Endothelial cell of umbilical vein (primary cell): ENCODE results near the gene SLC2A1. TPM values are rescaled to one million over a fixed set of nuclear protein-coding genes. Genes with fewer than 3 reads are reported as not detected.

Experiments
- BruUV-seq: library from RNA; stranded (reverse); fragments of 400-500 nt; replicated peaks from 2 replicates; lab custom pipeline; 2021; lab: Mats Ljungman, UMichigan
- CTCF ChIA-PET: fragments of 300-600, 350-600 bp; sonication (Branson Sonifier 250); formaldehyde crosslinking; loops from one replicate; lab custom pipeline; 2021; ENCODE audit warnings: antibody characterized with exemption, inconsistent platforms; lab: Charles Lee
- POLR2A ChIA-PET: fragments of 300-600, 350-600 bp; sonication (Branson Sonifier 250); formaldehyde crosslinking; loops from one replicate; lab custom pipeline; 2021; ENCODE audit warnings: antibody characterized with exemption, inconsistent platforms; lab: Charles Lee
- DNase-seq: peaks from one replicate; pipeline ENCODE4 v3.0.0-alpha.2; 2011; ENCODE audit warnings: low read depth, low spot score
- FAIRE-seq: peaks from 2 replicates; lab custom pipeline; 2011; peaks lifted over from hg19 to GRCh38; lab: Jason Lieb, UNC
- H2AFZ ChIP-seq: 2 replicates; pipeline ENCODE4 v1.6.0; 2012; ENCODE audit warnings: low read depth, low read length, control low read depth, inconsistent platforms
- H3K27ac ChIP-seq: 2 replicates; pipeline ENCODE4 v1.5.1; 2011; ENCODE audit warnings: low read depth, mild to moderate bottlenecking, control low read depth, low read length, moderate library complexity; ENCODE audit not compliant: insufficient read depth
- H3K27me3 ChIP-seq, 2 experiments: 2 replicates each; pipeline versions ENCODE4 v1.6.0 to v1.6.1; 2011; ENCODE audit warnings: low read length in 2 of 2, mixed read lengths in 1 of 2; ENCODE audit not compliant: control insufficient read depth in 2 of 2, insufficient read depth in 2 of 2
- H3K36me3 ChIP-seq, 2 experiments: 2 replicates in 1 of 2; 3 replicates in 1 of 2; pipeline ENCODE4 v1.5.1; 2011; ENCODE audit warnings: low read length in 2 of 2, mild to moderate bottlenecking in 1 of 2, moderate library complexity in 1 of 2; ENCODE audit not compliant: control insufficient read depth in 2 of 2, insufficient read depth in 2 of 2; ENCODE audit errors: extremely low read depth in 1 of 2
- H3K4me1 ChIP-seq: 3 replicates; pipeline ENCODE4 v1.5.1; 2011; ENCODE audit warnings: mild to moderate bottlenecking, low read length; ENCODE audit not compliant: control insufficient read depth, insufficient read depth; ENCODE audit errors: extremely low read depth
- H3K4me2 ChIP-seq: 2 replicates; pipeline ENCODE4 v1.6.1; 2011; ENCODE audit warnings: low read length, control low read depth, mixed read lengths; ENCODE audit not compliant: insufficient read depth
- H3K4me3 ChIP-seq, 3 experiments: fragments of 200-600 bp in 1 of 3; sonication (generic), shearing (Covaris generic) in 1 of 3; replicated peaks in 1 of 3; 2 replicates each; pipeline ENCODE4 v1.5.1; 2011 to 2016; ENCODE audit warnings: control low read depth in 3 of 3, low read length in 3 of 3, mild to moderate bottlenecking in 2 of 3, inconsistent platforms in 1 of 3, low read depth in 1 of 3, moderate library complexity in 1 of 3; ENCODE audit not compliant: insufficient read depth in 1 of 3
- H3K79me2 ChIP-seq: 2 replicates; pipeline ENCODE4 v1.6.0; 2012; ENCODE audit warnings: low read length, inconsistent platforms; ENCODE audit not compliant: control insufficient read depth, insufficient read depth
- H3K9ac ChIP-seq: replicated peaks from 2 replicates; pipeline ENCODE3; 2011; ENCODE audit warnings: low read length, control low read depth; ENCODE audit not compliant: insufficient read depth; ENCODE audit errors: extremely low read depth
- H3K9me1 ChIP-seq: replicated peaks from 3 replicates; pipeline ENCODE4 v1.6.0; 2011; ENCODE audit warnings: mild to moderate bottlenecking, low read length; ENCODE audit not compliant: control insufficient read depth, insufficient read depth; ENCODE audit errors: extremely low read depth
- H3K9me3 ChIP-seq: replicated peaks from 2 replicates; pipeline ENCODE4 v1.5.1; 2012; ENCODE audit warnings: low read length, inconsistent platforms; ENCODE audit not compliant: control insufficient read depth, insufficient read depth
- H4K20me1 ChIP-seq: replicated peaks from 2 replicates; pipeline ENCODE3; 2011; ENCODE audit warnings: mild to moderate bottlenecking, low read length; ENCODE audit not compliant: control insufficient read depth, insufficient read depth; ENCODE audit errors: extremely low read depth
- EZH2 ChIP-seq: IDR thresholded peaks from 2 replicates; pipeline ENCODE4 v1.6.1; 2012; ENCODE audit warnings: borderline replicate concordance, low read depth, mild to moderate bottlenecking, moderate library complexity, low read length, inconsistent platforms; ENCODE audit not compliant: severe bottlenecking
- FOS ChIP-seq: IDR thresholded peaks from 2 replicates; pipeline ENCODE4 v1.6.1; 2011; ENCODE audit warnings: mild to moderate bottlenecking, low read length, moderate library complexity, borderline replicate concordance; ENCODE audit not compliant: insufficient read depth
- GATA2 ChIP-seq: IDR thresholded peaks from 2 replicates; pipeline ENCODE4 v1.7.0; 2011; ENCODE audit warnings: low read depth, mild to moderate bottlenecking, moderate library complexity, mixed read lengths, low read length; ENCODE audit not compliant: insufficient read length, insufficient read depth
- JUN ChIP-seq: IDR thresholded peaks from 2 replicates; pipeline ENCODE4 v1.6.1; 2011; ENCODE audit warnings: borderline replicate concordance, low read depth; ENCODE audit not compliant: insufficient read length, insufficient read depth
- MYC ChIP-seq: IDR thresholded peaks from one replicate; pipeline ENCODE4 v1.6.1; 2011; ENCODE audit warnings: mild to moderate bottlenecking, low read depth, low read length
- POLR2A ChIP-seq: IDR thresholded peaks from 2 replicates; pipeline ENCODE4 v1.6.1; 2012; ENCODE audit warnings: low read depth, mild to moderate bottlenecking, control low read depth, low read length
- POLR2AphosphoS5 ChIP-seq: IDR thresholded peaks from 2 replicates; pipeline ENCODE4 v1.6.1; 2012; ENCODE audit warnings: low read depth, mild to moderate bottlenecking, control low read depth, low read length, moderate library complexity; ENCODE audit not compliant: insufficient read depth
- dilution Hi-C: fragments of 300-500 bp; cut with MboI; formaldehyde crosslinking; loops from one replicate; pipeline ENCODE4 v1.15.0; 2019; ENCODE audit warnings: low sequenced_read_pairs; ENCODE audit not compliant: extremely low pct_ligation_motif_present
- intact Hi-C: fragments of 100-400 bp; cut with micrococcal nuclease; formaldehyde crosslinking; loops from one replicate; pipeline ENCODE4 v1.10.0; 2022
- polyA plus RNA-seq, 4 experiments: library from polyadenylated mRNA; depleted of rRNA in 3 of 4; stranded (reverse) in 3 of 4; unstranded in 1 of 4; fragments of >200 nt; gene quantifications; 2 replicates each; pipeline versions ENCODE4 v1.2.1 to v1.2.3, GENCODE V29; 2011 to 2012; ENCODE audit warnings: missing spikeins in 1 of 4
- total RNA-seq: library from RNA; stranded (reverse); gene quantifications from 2 replicates; pipeline ENCODE4 v1.2.3, GENCODE V29; 2021
- TF ChIP-seq, protein P1 (sequence below), 2 donors: IDR thresholded peaks; 1 replicate in 1 of 2; 2 replicates in 1 of 2; pipeline ENCODE4 v1.5.1; 2011; ENCODE audit warnings: low read length in 2 of 2, mild to moderate bottlenecking in 2 of 2, moderate library complexity in 2 of 2, control low read depth in 1 of 2, inconsistent platforms in 1 of 2, low read depth in 1 of 2; ENCODE audit not compliant: insufficient read depth in 1 of 2; ENCODE audit errors: extremely low read depth in 1 of 2
- TF ChIP-seq, protein P2 (sequence below): IDR thresholded peaks from 2 replicates; pipeline ENCODE4 v1.6.1; 2011; ENCODE audit not compliant: insufficient read depth, insufficient read length

SLC2A1 gene
- total and polyA plus RNA-seq, 2 donors (not counting 3 experiments of a cell fraction or from before 2014, with no cell fraction given) = 42.2 to 46.5 TPM

DNA sequence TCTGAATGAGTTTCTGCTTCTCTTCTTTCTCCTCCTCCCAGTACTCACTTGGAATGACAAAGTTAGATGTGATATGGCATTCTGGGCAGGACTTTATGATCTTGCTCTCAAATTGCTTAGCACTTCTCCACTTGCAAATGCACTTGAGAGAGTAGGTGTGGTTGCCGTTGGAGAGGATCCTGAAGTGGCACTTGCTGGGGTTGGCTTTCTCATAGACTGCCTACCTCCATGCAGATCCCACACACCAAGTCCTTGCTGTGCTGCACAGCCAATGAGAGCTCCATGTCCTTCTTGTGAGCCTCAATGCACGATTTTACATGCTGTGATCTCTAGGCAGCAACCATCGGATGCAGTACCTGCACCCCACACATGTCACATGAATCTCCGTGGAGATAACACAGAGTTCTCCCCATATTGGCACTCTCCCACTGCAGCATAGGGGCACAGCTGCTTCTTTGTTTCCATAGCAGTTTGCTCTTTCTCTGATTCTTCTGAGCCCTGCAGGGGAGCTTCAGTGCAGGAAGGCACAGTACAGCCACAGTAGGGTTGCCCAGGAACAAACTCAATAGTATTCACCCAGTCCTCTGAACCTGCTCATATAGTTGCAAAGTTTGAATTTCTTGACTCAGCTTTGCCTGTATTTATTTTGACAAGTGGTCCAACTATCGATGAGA lies 67.1 kb downstream of the SLC2A1 start:
- H3K27me3 ChIP-seq = peaks cover 3 to 7% of the 10 kb centered on the region in 2 experiments
- no peaks in the 10 kb centered on the region for H4K20me1 ChIP-seq
- no peaks in the 10 kb centered on the region for H3K36me3 ChIP-seq
- H2AFZ ChIP-seq = no peak overlapping the region
- DNase-seq = no peak
- H3K9me1 ChIP-seq = no peaks in the 10 kb centered on the region
- no peak overlapping the region for H3K4me3 ChIP-seq
- no peaks in the 10 kb centered on the region for H3K4me1 ChIP-seq
- CTCF ChIA-PET = no interaction called here
- intact Hi-C loops = no loop called here
- no peak overlapping the region for H3K4me2 ChIP-seq
- no TSS peak for BruUV-seq
- H3K79me2 ChIP-seq = no peaks in the 10 kb centered on the region
- H3K27ac ChIP-seq = no peak overlapping the region
- no peaks in the 10 kb centered on the region for H3K9me3 ChIP-seq
- POLR2A ChIA-PET = no interaction called here
- TF ChIP-seq POLR2A (no peak), EZH2 (no peak), POLR2AphosphoS5 (no peak), FOS (no peak), JUN (no peak), GATA2 (no peak), MYC (no peak)
- TF ChIP-seq, protein P1, sequence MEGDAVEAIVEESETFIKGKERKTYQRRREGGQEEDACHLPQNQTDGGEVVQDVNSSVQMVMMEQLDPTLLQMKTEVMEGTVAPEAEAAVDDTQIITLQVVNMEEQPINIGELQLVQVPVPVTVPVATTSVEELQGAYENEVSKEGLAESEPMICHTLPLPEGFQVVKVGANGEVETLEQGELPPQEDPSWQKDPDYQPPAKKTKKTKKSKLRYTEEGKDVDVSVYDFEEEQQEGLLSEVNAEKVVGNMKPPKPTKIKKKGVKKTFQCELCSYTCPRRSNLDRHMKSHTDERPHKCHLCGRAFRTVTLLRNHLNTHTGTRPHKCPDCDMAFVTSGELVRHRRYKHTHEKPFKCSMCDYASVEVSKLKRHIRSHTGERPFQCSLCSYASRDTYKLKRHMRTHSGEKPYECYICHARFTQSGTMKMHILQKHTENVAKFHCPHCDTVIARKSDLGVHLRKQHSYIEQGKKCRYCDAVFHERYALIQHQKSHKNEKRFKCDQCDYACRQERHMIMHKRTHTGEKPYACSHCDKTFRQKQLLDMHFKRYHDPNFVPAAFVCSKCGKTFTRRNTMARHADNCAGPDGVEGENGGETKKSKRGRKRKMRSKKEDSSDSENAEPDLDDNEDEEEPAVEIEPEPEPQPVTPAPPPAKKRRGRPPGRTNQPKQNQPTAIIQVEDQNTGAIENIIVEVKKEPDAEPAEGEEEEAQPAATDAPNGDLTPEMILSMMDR (IDR thresholded peaks at IDR 0.05; ENCODE audit: extremely low read depth in 1 of 2, insufficient read depth in 1 of 2, low read depth in 1 of 2, low read length in 2 of 2) = no peak
- TF ChIP-seq, protein P2, sequence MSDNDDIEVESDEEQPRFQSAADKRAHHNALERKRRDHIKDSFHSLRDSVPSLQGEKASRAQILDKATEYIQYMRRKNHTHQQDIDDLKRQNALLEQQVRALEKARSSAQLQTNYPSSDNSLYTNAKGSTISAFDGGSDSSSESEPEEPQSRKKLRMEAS = no peak
- H3K9ac ChIP-seq = no peak overlapping the region
- FAIRE-seq = no peak
- dilution Hi-C loops = no loop called here
